HG03469 (cell line): ENCODE data around the gene KLHL24.
"Not testable (repeated sequence)": the region's sequence is repeated elsewhere in the genome, so short reads cannot be mapped to it uniquely, and the experiment has no call there.

ENCODE experiments used
- ATAC-seq: cut with Tn5 transposase; IDR thresholded peaks from one replicate; pipeline ENCODE4 v1.9.1; 2021; ENCODE audit warnings: mild to moderate bottlenecking, moderate library complexity, moderate number of reproducible peaks; ENCODE audit not compliant: unreplicated experiment

KLHL24 gene

GRCh38 chr3:183635431-183636220 is at the start of gene KLHL24:
KLHL24 (plus strand) TSS chr3:183635623; CDS start chr3:183650357, 14,734 bp downstream.
- peak; percentile 82 for ATAC-seq

GRCh38 chr3:183586477-183586876 is 48.9 kb upstream of the KLHL24 start:
- ATAC-seq, result no peak

GRCh38 chr3:183587336-183587735 is 48.1 kb upstream of the KLHL24 start:
- no peak for ATAC-seq

GRCh38 chr3:183590442-183590841 is 45.0 kb upstream of the KLHL24 start:
- no peak for ATAC-seq

- peak; percentile 89 for ATAC-seq
Observed at GRCh38 chr3:183591881-183592521, 43.4 kb upstream of the KLHL24 start.

GRCh38 chr3:183592821-183593220 is 42.6 kb upstream of the KLHL24 start:
- no peak for ATAC-seq

GRCh38 chr3:183594636-183595035 is 40.8 kb upstream of the KLHL24 start:
- no peak for ATAC-seq

- no peak for ATAC-seq
Observed at GRCh38 chr3:183597959-183598358, 37.5 kb upstream of the KLHL24 start.

GRCh38 chr3:183611326-183611725 is 24.1 kb upstream of the KLHL24 start:
- not testable (repeated sequence) for ATAC-seq

- no peak for ATAC-seq
Observed at GRCh38 chr3:183613366-183614285, 21.8 kb upstream of the KLHL24 start.

- no peak for ATAC-seq
Observed at GRCh38 chr3:183618542-183618941, 16.9 kb upstream of the KLHL24 start.

- no peak for ATAC-seq
Observed at GRCh38 chr3:183619010-183619409, 16.4 kb upstream of the KLHL24 start.

- ATAC-seq, result no peak
Observed at GRCh38 chr3:183619624-183620251, 15.7 kb upstream of the KLHL24 start.

- no peak for ATAC-seq
Observed at GRCh38 chr3:183620252-183620628, 15.2 kb upstream of the KLHL24 start.

- ATAC-seq, result not testable (repeated sequence)
Observed at GRCh38 chr3:183622473-183622872, 12.9 kb upstream of the KLHL24 start.

GRCh38 chr3:183626877-183627594 is 8.4 kb upstream of the KLHL24 start:
- no peak for ATAC-seq

GRCh38 chr3:183629546-183630301 is 5.7 kb upstream of the KLHL24 start:
- ATAC-seq, result no peak

- ATAC-seq, result no peak
Observed at GRCh38 chr3:183631715-183632114, 3.7 kb upstream of the KLHL24 start.

- ATAC-seq, result not testable (repeated sequence)
Observed at GRCh38 chr3:183632725-183633124, 2.7 kb upstream of the KLHL24 start.
